CD14-positive monocyte (primary cell): ENCODE measurements around the gene TEC. TPM values are rescaled to one million over a fixed set of nuclear protein-coding genes. Genes with fewer than 3 reads are reported as not detected.

Experiments used
- DNase-seq, 3 donors: peaks; one replicate each; pipeline ENCODE4 v3.0.0-alpha.2; 2011 to 2022
- H2AFZ ChIP-seq: 2 replicates; pipeline ENCODE4 v1.6.0; 2012; ENCODE audit warnings: mild to moderate bottlenecking, low read depth, low read length, inconsistent platforms; ENCODE audit not compliant: insufficient read depth, poor library complexity, severe bottlenecking
- H3K27ac ChIP-seq, 2 donors: 1 replicate in 1 of 2; 2 replicates in 1 of 2; pipeline ENCODE4 v1.5.1; 2012 to 2013; ENCODE audit warnings: low read length in 2 of 2, control low read depth in 1 of 2, inconsistent platforms in 1 of 2, low read depth in 1 of 2, mild to moderate bottlenecking in 1 of 2
- H3K27me3 ChIP-seq, 2 donors: one replicate each; pipeline versions ENCODE4 v1.6.0 to v1.6.1; 2011 to 2013; ENCODE audit warnings: low read length in 2 of 2; ENCODE audit not compliant: control insufficient read depth in 2 of 2, insufficient read depth in 2 of 2
- H3K36me3 ChIP-seq, 2 donors: replicated peaks in 1 of 2; 1 replicate in 1 of 2; 2 replicates in 1 of 2; pipeline versions ENCODE4 v1.5.1 to v1.6.1; 2012 to 2013; ENCODE audit warnings: low read length in 2 of 2, control low read depth in 1 of 2, inconsistent platforms in 1 of 2, mild to moderate bottlenecking in 1 of 2; ENCODE audit not compliant: insufficient read depth in 2 of 2, control insufficient read depth in 1 of 2
- H3K4me1 ChIP-seq, 2 donors: 1 replicate in 1 of 2; 2 replicates in 1 of 2; pipeline versions ENCODE4 v1.5.1 to v1.6.1; 2012 to 2013; ENCODE audit warnings: low read length in 2 of 2, control low read depth in 1 of 2, inconsistent platforms in 1 of 2, mild to moderate bottlenecking in 1 of 2, moderate library complexity in 1 of 2; ENCODE audit not compliant: insufficient read depth in 2 of 2, control insufficient read depth in 1 of 2
- H3K4me2 ChIP-seq: replicated peaks from 2 replicates; pipeline ENCODE3; 2012; ENCODE audit warnings: low read length, moderate library complexity, mild to moderate bottlenecking; ENCODE audit not compliant: poor library complexity, severe bottlenecking; ENCODE audit errors: extremely low read depth
- H3K4me3 ChIP-seq, 3 experiments: fragments of 200-600 bp in 1 of 3; sonication (generic) in 1 of 3; replicated peaks in 1 of 3; 1 replicate in 2 of 3; 2 replicates in 1 of 3; pipeline ENCODE4 v1.5.1; 2011 to 2013; ENCODE audit warnings: low read length in 3 of 3, mild to moderate bottlenecking in 3 of 3, control low read depth in 2 of 3, low read depth in 2 of 3, inconsistent platforms in 1 of 3, moderate library complexity in 1 of 3
- H3K79me2 ChIP-seq: 2 replicates; pipeline ENCODE4 v1.6.0; 2012; ENCODE audit warnings: mild to moderate bottlenecking, control low read depth, inconsistent platforms, low read length, moderate library complexity; ENCODE audit not compliant: insufficient read depth
- H3K9ac ChIP-seq: 2 replicates; pipeline ENCODE4 v1.6.0; 2017; ENCODE audit warnings: low read length, mild to moderate bottlenecking; ENCODE audit not compliant: insufficient read depth, poor library complexity, severe bottlenecking
- H3K9me3 ChIP-seq, 2 donors: replicated peaks in 1 of 2; 1 replicate in 1 of 2; 2 replicates in 1 of 2; pipeline versions ENCODE4 v1.5.1 to v1.6.1; 2012 to 2013; ENCODE audit warnings: low read length in 2 of 2, control low read depth in 1 of 2; ENCODE audit not compliant: control insufficient read depth in 1 of 2, insufficient read depth in 1 of 2
- H4K20me1 ChIP-seq: 2 replicates; pipeline ENCODE4 v1.6.0; 2012; ENCODE audit warnings: mild to moderate bottlenecking, low read length, control low read depth, moderate library complexity; ENCODE audit not compliant: insufficient read depth
- H3K27ac Mint-ChIP-seq, 7 donors: one replicate each; pipeline ENCODE4 v1.8.0; 2020; ENCODE audit warnings: mild to moderate bottlenecking in 7 of 7, mixed read lengths in 7 of 7, moderate library complexity in 6 of 7, inconsistent platforms in 2 of 7
- H3K27me3 Mint-ChIP-seq, 3 donors: one replicate each; pipeline ENCODE4 v1.8.0; 2021 to 2022; ENCODE audit warnings: low read depth in 3 of 3, mild to moderate bottlenecking in 3 of 3, mixed read lengths in 3 of 3, moderate library complexity in 3 of 3, inconsistent platforms in 1 of 3
- H3K36me3 Mint-ChIP-seq, 2 donors: one replicate each; pipeline ENCODE4 v1.8.0; 2020; ENCODE audit warnings: mixed read lengths in 2 of 2, inconsistent platforms in 1 of 2, mild to moderate bottlenecking in 1 of 2
- H3K4me1 Mint-ChIP-seq: one replicate; pipeline ENCODE4 v1.8.0; 2020; ENCODE audit warnings: mild to moderate bottlenecking, mixed read lengths
- H3K4me3 Mint-ChIP-seq, 2 donors: one replicate each; pipeline ENCODE4 v1.8.0; 2020; ENCODE audit warnings: mild to moderate bottlenecking in 2 of 2, mixed read lengths in 2 of 2, moderate library complexity in 1 of 2
- H3K9me3 Mint-ChIP-seq, 7 donors: one replicate each; pipeline ENCODE4 v1.8.0; 2020 to 2022; ENCODE audit warnings: mixed read lengths in 7 of 7, mild to moderate bottlenecking in 6 of 7, moderate library complexity in 6 of 7, inconsistent platforms in 2 of 7
- WGBS: methylation state at CpG from one replicate; pipeline ENCODE4 v1.1.5; 2013; ENCODE audit warnings: missing lambda C conversion rate; ENCODE audit not compliant: insufficient coverage; 5-methylcytosine and 5-hydroxymethylcytosine counted together
- intact Hi-C, 2 donors: fragments of 100-400 bp; cut with micrococcal nuclease; formaldehyde crosslinking; loops; one replicate each; pipeline versions ENCODE4 v1.15.0 to v1.15.1; 2023
- polyA plus RNA-seq, 3 donors: library from polyadenylated mRNA; depleted of rRNA in 1 of 3; unstranded in 2 of 3; stranded (reverse) in 1 of 3; fragments of 300-500 nt in 2 of 3; fragments of >200 nt in 1 of 3; fragmentation: Illumina TruSeq in 2 of 3; gene quantifications; 1 replicate in 2 of 3; 2 replicates in 1 of 3; pipeline ENCODE4 v1.2.3, GENCODE V29; 2012 to 2021
- TF ChIP-seq, protein P1 (sequence below): fragments of 200-600 bp; IDR thresholded peaks from one replicate; pipeline ENCODE4 v1.8.0; 2022; ENCODE audit warnings: antibody characterized with exemption, mild to moderate bottlenecking

The TEC gene
- polyA plus RNA-seq, 3 donors: 0.30 to 2.5 (median 0.73) TPM

- intact Hi-C loops: no loop called here
- H3K36me3 Mint-ChIP-seq: no peaks in the 10 kb centered on the region
- Histone ChIP-seq H3K9ac (no peak overlapping the region), H3K9me3 (no peaks in the 10 kb centered on the region), H2AFZ (no peak overlapping the region), H4K20me1 (no peaks in the 10 kb centered on the region), H3K27me3 (no peaks in the 10 kb centered on the region), H3K79me2 (no peaks in the 10 kb centered on the region), H3K4me1 (no peaks in the 10 kb centered on the region), H3K4me3 (no peak overlapping the region), H3K27ac (no peak overlapping the region), H3K36me3 (no peaks in the 10 kb centered on the region), H3K4me2 (no peak overlapping the region)
- WGBS: no CpG with 5 or more reads among the region's 2 CpGs
- H3K27me3 Mint-ChIP-seq: no peaks in the 10 kb centered on the region
- TF ChIP-seq, protein P1, sequence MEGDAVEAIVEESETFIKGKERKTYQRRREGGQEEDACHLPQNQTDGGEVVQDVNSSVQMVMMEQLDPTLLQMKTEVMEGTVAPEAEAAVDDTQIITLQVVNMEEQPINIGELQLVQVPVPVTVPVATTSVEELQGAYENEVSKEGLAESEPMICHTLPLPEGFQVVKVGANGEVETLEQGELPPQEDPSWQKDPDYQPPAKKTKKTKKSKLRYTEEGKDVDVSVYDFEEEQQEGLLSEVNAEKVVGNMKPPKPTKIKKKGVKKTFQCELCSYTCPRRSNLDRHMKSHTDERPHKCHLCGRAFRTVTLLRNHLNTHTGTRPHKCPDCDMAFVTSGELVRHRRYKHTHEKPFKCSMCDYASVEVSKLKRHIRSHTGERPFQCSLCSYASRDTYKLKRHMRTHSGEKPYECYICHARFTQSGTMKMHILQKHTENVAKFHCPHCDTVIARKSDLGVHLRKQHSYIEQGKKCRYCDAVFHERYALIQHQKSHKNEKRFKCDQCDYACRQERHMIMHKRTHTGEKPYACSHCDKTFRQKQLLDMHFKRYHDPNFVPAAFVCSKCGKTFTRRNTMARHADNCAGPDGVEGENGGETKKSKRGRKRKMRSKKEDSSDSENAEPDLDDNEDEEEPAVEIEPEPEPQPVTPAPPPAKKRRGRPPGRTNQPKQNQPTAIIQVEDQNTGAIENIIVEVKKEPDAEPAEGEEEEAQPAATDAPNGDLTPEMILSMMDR: no peak
- H3K9me3 Mint-ChIP-seq: peaks cover 0 to 1% (median 0%) of the 10 kb centered on the region in 7 donors
- no peaks in the 10 kb centered on the region for H3K4me1 Mint-ChIP-seq
- no peak for DNase-seq
- H3K27ac Mint-ChIP-seq: no peak overlapping the region
- H3K4me3 Mint-ChIP-seq: no peak overlapping the region
Observed at GRCh38 chr4:48118081-48118480, 151.6 kb downstream of the TEC start.

DNA sequence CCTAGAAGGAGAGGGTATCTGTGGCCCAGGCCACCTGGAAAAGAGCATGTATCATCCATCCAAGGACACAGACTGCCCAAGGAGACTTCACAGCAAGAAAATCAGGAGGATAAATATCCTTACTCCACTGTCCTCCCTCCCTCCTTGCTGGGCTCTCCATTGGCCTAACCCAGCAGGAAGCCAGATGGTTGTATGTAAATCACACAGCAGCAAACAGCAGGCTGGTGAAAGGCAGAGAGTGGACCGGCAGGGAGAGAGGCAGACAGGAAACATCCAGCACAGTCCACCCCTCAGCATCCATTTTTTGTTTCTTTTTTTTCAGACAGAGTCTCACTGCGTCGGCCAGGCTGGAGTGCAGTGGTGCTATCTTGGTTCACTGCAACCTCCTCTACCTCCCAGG is 153.1 kb downstream of the TEC start:
- no peak overlapping the region for H3K27ac ChIP-seq
- Mint-ChIP-seq H3K27ac (peak overlapping the region in 1 of 7 donors; percentile 21), H3K9me3 (peaks cover 0 to 1% (median 0%) of the 10 kb centered on the region in 7 donors), H3K27me3 (no peaks in the 10 kb centered on the region), H3K36me3 (no peaks in the 10 kb centered on the region), H3K4me3 (no peak overlapping the region), H3K4me1 (no peaks in the 10 kb centered on the region)
- DNase-seq: no peak
- H3K4me1 ChIP-seq: no peaks in the 10 kb centered on the region
- H2AFZ ChIP-seq: no peak overlapping the region
- no peak overlapping the region for H3K9ac ChIP-seq
- intact Hi-C loops: no loop called here
- no peaks in the 10 kb centered on the region for H3K79me2 ChIP-seq
- no peak overlapping the region for H3K4me2 ChIP-seq
- H3K27me3 ChIP-seq: no peaks in the 10 kb centered on the region
- no peaks in the 10 kb centered on the region for H3K36me3 ChIP-seq
- no peaks in the 10 kb centered on the region for H3K9me3 ChIP-seq
- whole genome bisulfite sequencing: 100% methylated on average over 2 of the region's 3 CpGs
- H3K4me3 ChIP-seq: no peak overlapping the region
- H4K20me1 ChIP-seq: no peaks in the 10 kb centered on the region
- TF ChIP-seq, protein P1: no peak
